GM19025 (cell line): Measurements from ENCODE around the gene ABHD17C.

Source experiments
- ATAC-seq: cut with Tn5 transposase; IDR thresholded peaks from one replicate; pipeline ENCODE4 v1.9.1; 2021; ENCODE audit warnings: mild to moderate bottlenecking, low read depth, moderate library complexity; ENCODE audit not compliant: unreplicated experiment

ABHD17C gene

GRCh38 chr15:80689294-80689693 is 5.8 kb upstream of the ABHD17C start:
- ATAC-seq, result no peak

DNA sequence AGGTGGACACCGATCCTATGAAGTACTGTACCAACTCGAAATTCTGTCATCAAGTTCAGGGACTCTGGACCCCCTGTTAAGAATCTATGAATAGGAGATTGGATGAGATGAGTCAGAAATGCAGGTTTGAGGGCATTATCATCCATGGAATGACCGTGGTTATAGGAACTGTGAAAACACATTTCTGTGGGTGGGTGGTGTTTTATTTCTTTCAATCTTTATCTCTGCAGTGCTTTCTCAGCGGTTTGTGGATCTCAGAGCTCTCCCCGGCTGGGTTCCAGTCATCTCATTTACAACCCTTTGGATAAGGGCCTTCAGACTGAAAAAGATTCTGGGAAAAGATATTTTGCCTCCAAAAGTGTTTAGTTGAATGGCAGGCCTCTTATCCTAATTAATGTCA is 5.4 kb upstream of the ABHD17C start:
- no peak for ATAC-seq

GRCh38 chr15:80691575-80691974 is 3.5 kb upstream of the ABHD17C start:
- no peak for ATAC-seq

DNA sequence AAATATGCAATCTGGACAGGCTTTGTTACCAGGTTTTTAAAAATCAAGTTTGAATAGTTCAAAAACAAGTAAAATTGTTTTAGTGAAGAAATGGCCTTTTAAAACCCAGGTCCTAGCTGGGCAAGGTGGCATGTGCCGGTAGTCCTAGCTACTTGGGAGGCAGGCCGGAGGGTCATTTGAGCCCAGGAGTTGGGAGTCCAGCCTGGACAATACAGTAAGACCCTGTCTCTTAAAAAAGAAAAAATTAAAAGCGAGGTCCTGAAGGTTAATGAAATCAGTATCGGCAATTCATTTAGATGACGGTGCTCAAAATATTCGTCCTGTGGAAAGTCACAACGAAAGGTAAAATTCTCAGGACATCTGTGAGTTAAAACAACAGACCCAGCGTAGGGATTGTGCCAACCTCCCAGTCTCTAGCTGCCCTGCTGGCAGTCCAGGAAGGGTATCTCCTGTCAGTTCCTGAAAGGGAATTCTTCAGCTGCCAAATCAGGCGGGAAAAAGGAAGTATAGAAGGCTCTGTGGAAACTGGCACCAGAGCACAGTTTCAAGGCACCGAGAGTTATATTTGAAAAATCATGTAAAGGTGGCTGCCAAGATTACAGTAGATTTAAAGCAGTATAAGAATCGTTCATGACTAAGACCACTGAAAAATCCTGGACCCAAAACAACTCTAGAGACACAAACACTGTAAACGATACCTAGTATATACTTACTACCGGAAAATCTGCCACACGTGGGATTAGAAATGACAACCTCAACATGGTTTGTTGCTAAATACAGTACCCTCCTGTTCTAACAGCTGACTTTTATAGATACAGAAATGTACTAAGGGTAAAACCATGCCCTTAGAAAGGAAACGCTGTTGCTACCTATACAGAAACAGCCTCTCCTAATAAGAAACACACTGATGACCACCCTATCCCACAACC is 1.2 kb upstream of the ABHD17C start:
- ATAC-seq, result no peak

DNA sequence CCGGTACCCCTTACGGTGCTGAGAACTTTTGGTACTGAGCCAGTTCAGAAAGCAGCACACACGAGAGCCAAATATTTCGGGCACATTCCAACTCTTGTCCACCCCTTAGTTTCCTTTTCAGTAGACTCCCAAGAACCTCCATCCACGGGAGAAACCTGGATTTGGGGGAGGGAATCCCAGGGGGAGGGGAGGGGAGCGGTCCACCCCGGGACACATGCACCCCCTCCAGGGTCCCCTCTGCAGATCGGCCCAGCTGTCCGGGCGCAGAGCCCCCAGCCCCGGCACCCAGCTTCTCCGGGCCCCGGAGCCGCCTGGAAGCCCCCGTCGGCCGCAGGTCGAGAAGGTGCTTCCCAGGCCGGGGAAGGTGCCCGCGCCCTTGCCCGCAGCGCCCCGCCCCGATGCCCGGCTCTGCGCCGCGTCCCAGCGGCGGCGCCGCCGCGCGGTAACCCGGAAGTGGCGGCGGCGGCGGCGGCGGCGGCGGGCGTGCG is 455 bp upstream of the ABHD17C start:
- ATAC-seq, result peak; percentile 37

- no peak for ATAC-seq
Observed at GRCh38 chr15:80695911-80696661, 976 bp downstream of the ABHD17C start.

GRCh38 chr15:80697075-80697685 is 2.1 kb downstream of the ABHD17C start:
- ATAC-seq, result no peak

DNA sequence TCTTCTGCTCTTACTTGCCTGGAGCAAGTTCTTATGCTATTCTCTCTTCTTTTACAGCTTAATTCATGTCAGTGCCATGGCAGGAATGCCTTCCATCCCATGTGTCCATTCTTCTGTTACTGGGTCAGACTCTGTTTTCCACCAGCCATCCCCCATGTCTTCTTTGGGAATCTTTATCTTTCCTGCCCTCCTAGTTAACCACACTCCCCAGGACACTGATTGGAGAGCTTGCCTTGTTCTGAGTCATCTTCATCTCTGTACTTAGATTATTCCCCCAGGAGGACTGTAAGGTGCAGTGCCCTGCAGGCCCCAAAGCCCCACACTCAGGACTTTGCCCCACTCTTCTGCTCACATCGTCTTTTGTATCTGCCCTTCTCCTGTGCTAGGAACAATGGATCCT is 3.6 kb downstream of the ABHD17C start:
- ATAC-seq, result no peak

DNA sequence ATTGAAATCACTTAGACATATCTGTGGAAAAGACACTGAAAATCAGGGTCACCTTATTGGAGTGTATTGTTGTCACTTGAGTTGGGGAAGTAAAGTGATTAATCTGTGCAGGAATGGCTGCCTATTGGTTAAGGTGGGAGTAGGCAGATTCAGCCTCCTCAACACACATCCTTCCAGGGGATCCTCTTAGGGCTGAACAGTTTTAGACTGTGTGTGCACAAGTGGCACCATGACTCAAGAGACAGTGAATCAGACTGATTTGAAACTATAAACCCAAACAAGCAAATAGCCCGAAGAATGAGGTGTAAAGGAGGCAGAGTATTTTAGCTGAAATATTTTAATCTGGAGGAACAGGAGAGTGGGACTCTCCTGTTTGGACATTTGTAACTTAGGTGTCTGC is 4.9 kb downstream of the ABHD17C start:
- no peak for ATAC-seq

DNA sequence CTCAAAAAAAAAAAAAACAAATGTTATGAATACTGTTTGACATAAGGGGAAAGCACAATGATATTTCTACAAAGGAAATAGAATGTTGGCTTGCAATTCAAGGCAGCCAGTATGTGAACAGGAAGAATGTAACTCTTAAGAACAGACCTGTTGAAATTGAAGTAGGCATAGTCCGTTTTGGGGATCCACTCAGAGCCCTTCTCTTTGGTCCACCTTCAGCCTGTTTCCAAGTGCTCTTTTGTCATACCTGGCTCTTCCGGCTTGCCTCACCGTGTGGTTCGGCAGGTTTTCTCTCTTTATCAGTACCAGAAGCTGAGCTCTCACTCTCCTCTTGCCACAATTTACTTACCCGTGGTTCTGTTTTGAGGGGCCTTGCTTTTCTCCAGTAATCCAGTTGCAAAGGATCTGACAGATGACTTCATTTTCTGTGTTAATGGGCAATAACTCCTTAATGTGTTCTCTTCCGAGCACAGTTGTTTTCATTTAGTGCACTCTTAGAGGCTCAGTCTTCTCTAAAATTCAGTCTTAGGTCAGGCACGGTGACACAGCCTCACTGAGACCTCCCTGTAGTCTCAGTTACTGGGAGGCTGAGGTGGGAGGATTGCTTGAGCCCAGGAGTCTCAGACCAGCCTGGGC is 6.7 kb downstream of the ABHD17C start:
- ATAC-seq, result no peak

DNA sequence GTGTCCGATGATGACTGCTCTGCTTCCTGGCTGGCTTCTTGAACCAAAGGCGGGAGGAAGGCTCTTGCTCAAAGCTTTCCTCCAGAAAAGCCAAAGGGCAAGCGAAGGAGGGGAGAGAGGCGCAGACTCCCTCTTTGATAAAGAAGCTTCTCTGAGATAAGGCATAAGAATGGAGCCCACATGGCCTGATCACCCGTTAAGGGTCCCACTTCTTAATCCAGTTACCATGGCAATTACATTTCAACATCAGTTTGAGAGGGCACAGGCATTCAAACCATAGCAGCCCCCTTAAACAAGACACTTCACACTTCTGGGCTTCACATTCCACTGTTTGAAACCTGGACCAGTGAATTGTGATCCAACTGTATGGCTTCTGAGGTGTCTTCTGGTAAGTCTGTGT is 8.0 kb downstream of the ABHD17C start:
- no peak for ATAC-seq

- ATAC-seq, result no peak
Observed at GRCh38 chr15:80703965-80704364, 8.9 kb downstream of the ABHD17C start.

DNA sequence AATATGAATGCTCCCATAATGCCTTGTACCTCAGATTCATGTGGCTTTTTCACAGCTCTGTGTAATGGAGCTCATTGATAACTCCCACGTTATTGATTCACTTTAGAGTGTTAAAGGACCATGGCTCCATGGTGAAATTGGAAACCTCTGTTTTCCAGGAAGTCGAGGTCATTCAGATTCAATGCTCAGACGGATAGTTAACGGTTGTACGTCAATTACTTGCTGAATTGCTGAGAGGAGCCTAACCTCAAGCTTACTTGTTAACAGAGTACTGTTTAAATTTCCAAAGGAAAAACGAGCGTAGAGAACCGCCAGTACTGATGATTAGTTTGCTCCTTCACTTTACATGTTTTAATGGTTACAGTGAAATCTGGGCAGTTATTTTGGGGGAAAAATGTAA is 11.1 kb downstream of the ABHD17C start:
- no peak for ATAC-seq

GRCh38 chr15:80709542-80709941 is 14.4 kb downstream of the ABHD17C start:
- ATAC-seq, result no peak

DNA sequence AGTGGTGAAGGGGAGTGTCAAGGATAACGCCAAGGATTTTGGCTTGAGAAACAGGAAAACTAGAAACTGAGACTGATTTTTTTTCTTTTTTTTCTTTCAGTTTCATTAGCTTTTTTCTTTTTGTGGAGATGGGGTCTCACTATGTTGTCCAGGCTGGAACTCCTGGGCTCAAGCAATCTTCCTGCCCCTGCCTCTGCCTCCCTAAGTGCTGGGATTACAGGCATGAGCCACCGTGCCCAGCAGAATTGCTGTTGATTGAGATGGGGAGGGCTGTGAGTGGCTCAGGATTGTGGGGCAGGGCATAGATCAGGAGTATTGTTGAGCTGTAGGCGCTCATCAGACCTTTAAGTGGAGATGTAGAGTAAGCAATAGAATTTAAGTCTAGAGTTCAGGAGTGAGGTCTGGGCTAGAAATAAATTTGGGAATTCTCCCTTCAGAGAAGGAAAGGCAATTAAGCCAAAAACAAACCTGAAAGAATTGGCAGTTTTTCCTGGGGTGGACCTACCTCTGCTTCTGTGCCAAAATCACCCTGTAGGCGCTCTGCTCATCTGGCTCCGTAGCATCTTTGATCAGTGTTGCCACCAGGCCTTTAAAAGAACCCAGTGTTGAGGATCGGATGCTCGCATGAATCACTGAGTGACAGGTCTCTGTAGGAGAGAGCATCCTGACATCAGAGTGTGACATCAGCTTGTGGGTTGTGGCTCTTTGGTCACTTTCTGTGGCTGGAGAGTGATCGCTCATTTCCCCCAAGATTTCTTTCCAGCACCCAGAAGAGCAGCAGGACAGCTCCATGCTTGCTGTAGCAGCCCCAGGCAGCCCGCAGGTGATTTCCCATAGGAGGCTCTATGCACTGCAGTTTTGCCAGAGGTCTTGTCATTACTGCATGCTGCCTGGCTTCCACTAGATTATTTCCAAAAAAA is 15.8 kb downstream of the ABHD17C start:
- no peak for ATAC-seq

- ATAC-seq, result no peak
Observed at GRCh38 chr15:80711886-80712285, 16.8 kb downstream of the ABHD17C start.

DNA sequence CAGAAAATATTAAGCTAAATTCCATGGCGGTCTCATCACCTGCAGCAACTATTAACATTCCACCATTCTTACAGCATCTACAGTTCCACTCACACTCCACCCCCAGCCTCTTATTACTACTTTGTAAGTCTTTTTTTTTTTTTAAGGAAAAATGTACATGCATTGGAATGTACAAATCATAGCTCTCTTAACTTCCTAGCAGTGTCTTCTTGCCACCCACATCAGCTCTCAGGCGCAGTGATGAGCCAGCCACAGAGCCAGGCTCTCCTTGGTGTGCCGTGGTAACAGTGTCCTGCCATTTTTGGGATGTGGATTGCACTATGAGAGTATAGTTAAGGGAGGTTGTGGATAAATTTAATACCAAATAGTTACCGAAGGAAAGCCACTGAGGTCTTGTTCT is 17.8 kb downstream of the ABHD17C start:
- ATAC-seq, result no peak

DNA sequence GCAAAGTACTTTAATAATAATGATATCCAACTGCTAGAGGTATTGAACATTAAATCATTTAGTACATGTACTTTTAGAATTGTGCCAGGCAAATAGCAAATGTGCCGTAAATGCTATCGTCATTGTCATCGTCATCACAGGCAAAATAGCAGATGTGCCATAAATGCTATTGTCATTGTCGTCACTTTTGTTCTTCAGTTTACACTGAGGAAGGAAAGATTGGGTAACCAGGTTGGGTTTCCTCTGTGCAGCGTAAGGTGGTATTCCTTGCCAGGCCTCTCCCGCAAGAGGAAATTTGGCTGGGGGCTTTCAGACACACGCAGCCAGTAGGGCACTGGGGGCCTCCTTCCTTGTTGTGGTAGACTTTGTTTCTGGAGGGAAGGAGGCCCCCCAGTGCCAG is 26.4 kb downstream of the ABHD17C start:
- ATAC-seq, result no peak

- ATAC-seq, result no peak
Observed at GRCh38 chr15:80722811-80723210, 27.7 kb downstream of the ABHD17C start.

- no peak for ATAC-seq
Observed at GRCh38 chr15:80727196-80727595, 32.1 kb downstream of the ABHD17C start.
